Measurements from ENCODE around the gene CDH8. TPM values are rescaled to one million over a fixed set of nuclear protein-coding genes. Genes with fewer than 3 reads are reported as not detected.

Gene CDH8
- total and polyA plus RNA-seq, 2 of the 4 experiments (the other 2 are of a cell fraction), result not detected

DNA sequence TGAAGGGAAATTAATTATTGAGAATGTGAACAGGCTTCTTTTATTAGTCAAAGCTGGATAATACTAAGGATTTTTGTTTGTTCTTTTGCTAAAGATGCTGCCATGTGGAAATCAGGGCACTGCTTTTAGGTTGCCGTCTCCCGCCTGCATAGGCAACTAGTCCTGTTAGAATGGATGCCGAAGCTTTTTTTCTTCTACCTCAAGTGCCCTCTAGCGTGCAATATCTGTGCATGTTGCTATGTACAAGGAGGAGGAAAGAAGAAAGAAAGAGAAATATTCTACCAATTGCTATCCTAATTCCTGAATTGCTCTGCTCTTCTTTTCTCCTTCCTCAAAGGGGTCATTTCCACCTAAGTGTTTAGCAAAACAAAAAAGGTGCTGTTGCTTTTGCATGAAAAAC lies 5.2 kb upstream of the CDH8 start:
- Histone ChIP-seq H3K14ac (replicated peaks; ENCODE audit: low read depth, low read length) (no peak overlapping the region), H3K36me3 (ENCODE audit: control insufficient read depth, insufficient read depth, low read length) (no peaks in the 10 kb centered on the region), H4K20me1 (ENCODE audit: insufficient read depth, low read length) (no peaks in the 10 kb centered on the region), H2BK5ac (ENCODE audit: low read depth, low read length, poor library complexity, severe bottlenecking) (no peak overlapping the region), H4K91ac (ENCODE audit: insufficient read depth, low read depth, low read length) (no peak overlapping the region), H3K4me1 (ENCODE audit: control insufficient read depth, insufficient read depth, low read length) (no peaks in the 10 kb centered on the region), H3K9me1 (ENCODE audit: insufficient read depth, low read length) (no peaks in the 10 kb centered on the region), H2BK120ac (ENCODE audit: low read depth, low read length) (no peak overlapping the region), H2AFZ (replicated peaks; ENCODE audit: low read length, poor library complexity) (no peak overlapping the region), H3K9me3 (ENCODE audit: control insufficient read depth, insufficient read depth, low read length) (peaks cover 2% of the 10 kb centered on the region; the same call in 1 of the 2 replicates), H3K23ac (ENCODE audit: low read depth, low read length) (no peak overlapping the region), H3K27me3 (ENCODE audit: control insufficient read depth, insufficient read depth, low read length) (no peaks in the 10 kb centered on the region), H2BK20ac (ENCODE audit: low read depth, low read length) (no peak overlapping the region), H3K27ac (ENCODE audit: insufficient read depth, low read length) (no peak overlapping the region), H3K9ac (ENCODE audit: low read depth, low read length) (no peak overlapping the region), H4K8ac (ENCODE audit: low read depth in 2 of 2, low read length in 2 of 2) (no peak overlapping the region), H4K5ac (ENCODE audit: low read depth, low read length) (no peak overlapping the region), H2AK5ac (ENCODE audit: low read depth, low read length) (no peak overlapping the region), H3K4ac (ENCODE audit: low read depth, low read length) (no peak overlapping the region), H3K4me3 (ENCODE audit: insufficient read depth, low read depth, low read length) (no peak overlapping the region), H2BK15ac (ENCODE audit: low read depth, low read length) (no peak overlapping the region), H3K4me2 (ENCODE audit: low read depth, low read length) (no peak overlapping the region), H3K56ac (ENCODE audit: extremely low read depth, insufficient read depth, low read length) (no peak overlapping the region), H3K79me1 (ENCODE audit: low read depth in 1 of 2, low read length in 2 of 2) (no peaks in the 10 kb centered on the region), H2AK9ac (replicated peaks; ENCODE audit: low read depth, low read length, poor library complexity) (no peak overlapping the region), H3K18ac (ENCODE audit: low read depth, low read length) (no peak overlapping the region)
- CTCF ChIA-PET, result no interaction called here
- dilution Hi-C loops (cut with HindIII; ENCODE audit: low sequenced_read_pairs, unreplicated experiment), result no loop called here
- in situ Hi-C loops (cut with MboI; ENCODE audit: low sequenced_read_pairs), result no loop called here
- no peak for ATAC-seq (ENCODE audit: low read depth)
- POLR2A ChIA-PET (ENCODE audit: unreplicated experiment), result no interaction called here
- TF ChIP-seq, protein P1, sequence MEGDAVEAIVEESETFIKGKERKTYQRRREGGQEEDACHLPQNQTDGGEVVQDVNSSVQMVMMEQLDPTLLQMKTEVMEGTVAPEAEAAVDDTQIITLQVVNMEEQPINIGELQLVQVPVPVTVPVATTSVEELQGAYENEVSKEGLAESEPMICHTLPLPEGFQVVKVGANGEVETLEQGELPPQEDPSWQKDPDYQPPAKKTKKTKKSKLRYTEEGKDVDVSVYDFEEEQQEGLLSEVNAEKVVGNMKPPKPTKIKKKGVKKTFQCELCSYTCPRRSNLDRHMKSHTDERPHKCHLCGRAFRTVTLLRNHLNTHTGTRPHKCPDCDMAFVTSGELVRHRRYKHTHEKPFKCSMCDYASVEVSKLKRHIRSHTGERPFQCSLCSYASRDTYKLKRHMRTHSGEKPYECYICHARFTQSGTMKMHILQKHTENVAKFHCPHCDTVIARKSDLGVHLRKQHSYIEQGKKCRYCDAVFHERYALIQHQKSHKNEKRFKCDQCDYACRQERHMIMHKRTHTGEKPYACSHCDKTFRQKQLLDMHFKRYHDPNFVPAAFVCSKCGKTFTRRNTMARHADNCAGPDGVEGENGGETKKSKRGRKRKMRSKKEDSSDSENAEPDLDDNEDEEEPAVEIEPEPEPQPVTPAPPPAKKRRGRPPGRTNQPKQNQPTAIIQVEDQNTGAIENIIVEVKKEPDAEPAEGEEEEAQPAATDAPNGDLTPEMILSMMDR (conservative IDR thresholded peaks at IDR 0.05; ENCODE audit: low read depth, low read length), result no peak
- no peak for TF ChIP-seq SMC3 (IDR thresholded peaks at IDR 0.05; ENCODE audit: low read depth, low read length)
- WGBS, 2 experiments (ENCODE audit: extremely low coverage in 2 of 2, insufficient read length in 1 of 2), result no CpG with 5 or more reads among the region's 4 CpGs
- no peak for DNase-seq
- no TSS peak for BruUV-seq (replicated peaks)
- intact Hi-C loops (cut with micrococcal nuclease), result no loop called here
